Measurements from ENCODE around the gene ARHGEF3. TPM values are rescaled to one million over a fixed set of nuclear protein-coding genes. Genes with fewer than 3 reads are reported as not detected.
A peak's percentile ranks its signal among the peaks of the same experiment; 100 is the strongest.

Gene ARHGEF3
- total and polyA plus RNA-seq, 4 donors: 10.4 to 40.9 (median 21.0) TPM

GRCh38 chr3:56684029-56684428, 117.7 kb downstream of the ARHGEF3 start:
- no peak for DNase-seq
- Histone ChIP-seq H3K4me1 (ENCODE audit: control insufficient read depth in 5 of 5, insufficient read depth in 5 of 5, low read length in 5 of 5) (peaks cover 0 to 5% (median 0%) of the 10 kb centered on the region in 5 donors), H3K27ac (ENCODE audit: low read depth in 1 of 2, low read length in 1 of 2) (no peak overlapping the region), H3K9me3 (ENCODE audit: control insufficient read depth in 4 of 4, insufficient read depth in 3 of 4, low read length in 3 of 4) (peaks cover 0 to 2% (median 0%) of the 10 kb centered on the region in 4 donors), H3K27me3 (ENCODE audit: control insufficient read depth in 3 of 3, insufficient read depth in 3 of 3, low read length in 2 of 3) (no peaks in the 10 kb centered on the region), H3K9ac (ENCODE audit: insufficient read depth in 1 of 2, low read length in 2 of 2) (no peak overlapping the region), H3K36me3 (ENCODE audit: control insufficient read depth in 4 of 4, insufficient read depth in 4 of 4, low read length in 4 of 4) (peaks cover 0 to 6% (median 0%) of the 10 kb centered on the region in 4 donors), H3K4me3 (no peak overlapping the region)
- no peak for ATAC-seq (ENCODE audit: insufficient read depth, low FRiP score)
- no peak for TF ChIP-seq CTCF (IDR thresholded peaks at IDR 0.05; ENCODE audit: control extremely low read depth, extremely low read depth)
- 77 to 91% methylated on average over 13 of the region's 13 CpGs for WGBS, 2 donors

GRCh38 chr3:56683122-56683817, 118.5 kb downstream of the ARHGEF3 start, which contains the start of gene TASOR:
TASOR (minus strand) TSS chr3:56683265; CDS start chr3:56683006, 259 bp downstream.
- peaks cover 0 to 6% (median 0%) of the 10 kb centered on the region in 4 donors for H3K36me3 ChIP-seq (ENCODE audit: control insufficient read depth in 4 of 4, insufficient read depth in 4 of 4, low read length in 4 of 4)
- 16% methylated on average over 64 to 68 of the region's 68 CpGs for WGBS, 2 donors
- peak within 1 kb of the TSS; percentile 73 for H3K4me3 ChIP-seq
- H3K9ac ChIP-seq (ENCODE audit: insufficient read depth in 1 of 2, low read length in 2 of 2): peak within 1 kb of the TSS; percentile 84 to 96
- H3K4me1 ChIP-seq (ENCODE audit: control insufficient read depth in 5 of 5, insufficient read depth in 5 of 5, low read length in 5 of 5): peaks cover 0 to 8% (median 0%) of the 10 kb centered on the region in 5 donors
- H3K27me3 ChIP-seq (ENCODE audit: control insufficient read depth in 3 of 3, insufficient read depth in 3 of 3, low read length in 2 of 3): no peaks in the 10 kb centered on the region
- peak; percentile 82 to 87 (median 87) for DNase-seq
- peak; percentile 95 for ATAC-seq (ENCODE audit: insufficient read depth, low FRiP score)
- H3K9me3 ChIP-seq (ENCODE audit: control insufficient read depth in 4 of 4, insufficient read depth in 3 of 4, low read length in 3 of 4): peaks cover 0 to 2% (median 0%) of the 10 kb centered on the region in 4 donors
- H3K27ac ChIP-seq (ENCODE audit: low read depth in 1 of 2, low read length in 1 of 2): peak within 1 kb of the TSS; percentile 99
- no peak for TF ChIP-seq CTCF (IDR thresholded peaks at IDR 0.05; ENCODE audit: control extremely low read depth, extremely low read depth)

GRCh38 chr3:56682462-56683121, 119.2 kb downstream of the ARHGEF3 start:
- 0% methylated on average over 53 to 58 of the region's 58 CpGs for WGBS, 2 donors
- peak overlapping the region; percentile 84 to 96 for H3K9ac ChIP-seq (ENCODE audit: insufficient read depth in 1 of 2, low read length in 2 of 2)

More at GRCh38 chr3:56682462-56683121, 119.2 kb downstream of the ARHGEF3 start:
- peak overlapping the region; percentile 73 for H3K4me3 ChIP-seq
- ATAC-seq (ENCODE audit: insufficient read depth, low FRiP score): peak; percentile 73
- peaks cover 0 to 2% (median 0%) of the 10 kb centered on the region in 4 donors for H3K9me3 ChIP-seq (ENCODE audit: control insufficient read depth in 4 of 4, insufficient read depth in 3 of 4, low read length in 3 of 4)
- peaks cover 0 to 8% (median 0%) of the 10 kb centered on the region in 5 donors for H3K4me1 ChIP-seq (ENCODE audit: control insufficient read depth in 5 of 5, insufficient read depth in 5 of 5, low read length in 5 of 5)
- peak; percentile 81 to 84 (median 84) for DNase-seq
- no peak for TF ChIP-seq CTCF (IDR thresholded peaks at IDR 0.05; ENCODE audit: control extremely low read depth, extremely low read depth)
- H3K36me3 ChIP-seq (ENCODE audit: control insufficient read depth in 4 of 4, insufficient read depth in 4 of 4, low read length in 4 of 4): peaks cover 0 to 6% (median 0%) of the 10 kb centered on the region in 4 donors
- peak overlapping the region; percentile 99 for H3K27ac ChIP-seq (ENCODE audit: low read depth in 1 of 2, low read length in 1 of 2)
- H3K27me3 ChIP-seq (ENCODE audit: control insufficient read depth in 3 of 3, insufficient read depth in 3 of 3, low read length in 2 of 3): no peaks in the 10 kb centered on the region

Measured in lung (tissue), 12 donors.